AG04449 (cell line): ENCODE data around the gene RDH8.

Source experiments
- CTCF ChIA-PET: fragments of 350-600 bp; formaldehyde crosslinking; extraction: SDS; loops from one replicate; lab custom pipeline; 2021; ENCODE audit warnings: antibody characterized with exemption; lab: Yijun Ruan, JAX
- POLR2A ChIA-PET: fragments of 400-600, 350-600 bp; formaldehyde crosslinking; extraction: SDS; loops from one replicate; lab custom pipeline; 2020; ENCODE audit warnings: antibody characterized with exemption, inconsistent platforms; lab: Yijun Ruan, JAX
- DNase-seq: peaks from one replicate; pipeline ENCODE4 v3.0.0-alpha.2; 2010; ENCODE audit warnings: low read depth, low spot score
- H3K4me3 ChIP-seq: 2 replicates; pipeline ENCODE4 v1.5.1; 2011; ENCODE audit warnings: low read depth, mild to moderate bottlenecking, control low read depth, low read length
- TF ChIP-seq, protein P1 (sequence below): IDR thresholded peaks from one replicate; pipeline ENCODE4 v1.5.1; 2011; ENCODE audit warnings: mild to moderate bottlenecking, moderate library complexity, low read length, control low read depth, inconsistent platforms; ENCODE audit not compliant: insufficient read depth; ENCODE audit errors: missing control alignments

Gene RDH8

DNA sequence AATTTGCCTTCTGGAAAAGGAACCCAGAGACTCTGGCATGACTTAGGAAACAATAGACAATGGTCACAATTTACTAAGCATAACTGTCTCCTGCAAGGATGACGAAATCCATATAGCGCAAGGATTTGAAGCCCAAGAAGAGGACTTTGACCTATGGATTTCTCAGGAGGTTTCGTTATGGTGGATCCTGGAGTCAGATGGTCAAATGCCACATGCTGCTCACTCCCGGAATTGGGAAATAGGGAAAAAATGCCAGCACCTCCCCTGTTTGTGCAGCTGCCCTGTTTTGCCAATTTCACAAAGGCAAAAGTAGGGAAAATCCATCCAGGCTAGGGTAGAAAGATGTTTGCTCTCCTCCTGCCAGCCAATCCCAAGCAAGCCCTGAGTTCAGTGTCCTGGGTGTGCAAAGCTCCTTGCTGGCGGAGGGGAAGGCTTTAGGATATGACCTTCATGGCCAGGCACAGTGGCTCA is 23.4 kb downstream of the RDH8 start:
- DNase-seq, result no peak
- CTCF ChIA-PET, result interaction anchor here (1.5 to 2.4 kb wide), 3 partner anchors 9 to 106 kb away, joined by 5 to 10 read pairs (median 7); no protein-coding TSS in a partner anchor
- POLR2A ChIA-PET, result no interaction called here
- TF ChIP-seq, protein P1, sequence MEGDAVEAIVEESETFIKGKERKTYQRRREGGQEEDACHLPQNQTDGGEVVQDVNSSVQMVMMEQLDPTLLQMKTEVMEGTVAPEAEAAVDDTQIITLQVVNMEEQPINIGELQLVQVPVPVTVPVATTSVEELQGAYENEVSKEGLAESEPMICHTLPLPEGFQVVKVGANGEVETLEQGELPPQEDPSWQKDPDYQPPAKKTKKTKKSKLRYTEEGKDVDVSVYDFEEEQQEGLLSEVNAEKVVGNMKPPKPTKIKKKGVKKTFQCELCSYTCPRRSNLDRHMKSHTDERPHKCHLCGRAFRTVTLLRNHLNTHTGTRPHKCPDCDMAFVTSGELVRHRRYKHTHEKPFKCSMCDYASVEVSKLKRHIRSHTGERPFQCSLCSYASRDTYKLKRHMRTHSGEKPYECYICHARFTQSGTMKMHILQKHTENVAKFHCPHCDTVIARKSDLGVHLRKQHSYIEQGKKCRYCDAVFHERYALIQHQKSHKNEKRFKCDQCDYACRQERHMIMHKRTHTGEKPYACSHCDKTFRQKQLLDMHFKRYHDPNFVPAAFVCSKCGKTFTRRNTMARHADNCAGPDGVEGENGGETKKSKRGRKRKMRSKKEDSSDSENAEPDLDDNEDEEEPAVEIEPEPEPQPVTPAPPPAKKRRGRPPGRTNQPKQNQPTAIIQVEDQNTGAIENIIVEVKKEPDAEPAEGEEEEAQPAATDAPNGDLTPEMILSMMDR, result no peak
- H3K4me3 ChIP-seq, result no peak overlapping the region

DNA sequence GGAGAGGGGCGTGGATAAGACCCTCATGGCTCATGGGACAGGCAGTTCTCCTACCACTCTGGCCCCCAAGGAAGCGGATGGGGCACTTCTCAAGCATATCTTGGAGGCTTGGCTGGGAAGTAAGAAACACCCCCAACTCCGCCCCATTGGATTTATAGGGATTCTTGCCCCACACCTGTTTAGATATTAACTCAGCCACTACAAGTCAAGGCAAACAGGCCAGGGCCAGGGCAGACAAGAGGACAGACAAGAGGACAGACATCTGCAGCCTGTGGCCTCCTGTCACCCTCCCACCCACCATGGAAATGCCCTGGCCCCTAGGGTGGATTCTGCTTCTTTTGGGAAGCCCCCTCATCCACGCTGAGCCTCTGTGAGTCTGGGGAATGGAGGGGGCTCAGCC is 24.1 kb downstream of the RDH8 start:
- ChIA-PET POLR2A (no interaction called here), CTCF (interaction anchor here (1.5 to 2.4 kb wide), 3 partner anchors 10 to 107 kb away, joined by 5 to 10 read pairs (median 7); no protein-coding TSS in a partner anchor)
- DNase-seq, result no peak
- TF ChIP-seq, protein P1, result no peak
- no peak overlapping the region for H3K4me3 ChIP-seq

DNA sequence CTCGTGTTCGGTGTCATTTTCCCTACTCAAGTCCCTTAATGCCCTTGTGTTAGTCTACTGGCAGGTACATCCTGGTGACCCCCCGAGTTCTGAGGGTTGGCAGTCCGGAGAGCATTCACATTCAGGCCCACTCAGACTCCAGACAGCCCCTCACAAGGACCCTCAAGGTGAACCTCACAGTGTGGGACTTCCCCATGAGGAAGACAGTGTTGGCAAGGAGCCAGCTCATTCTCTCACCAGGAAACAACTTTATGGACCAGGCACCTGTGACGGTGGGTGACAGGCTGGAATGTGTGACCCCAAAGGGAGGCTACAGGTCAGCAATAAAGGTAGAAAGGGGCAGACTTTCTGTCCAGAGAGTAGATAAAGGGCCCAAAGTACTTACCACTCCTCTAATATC is 24.5 kb downstream of the RDH8 start:
- ChIA-PET POLR2A (no interaction called here), CTCF (interaction anchor here (0.8 to 2.4 kb wide), 3 partner anchors 10 to 107 kb away, joined by 3 to 10 read pairs (median 5); no protein-coding TSS in a partner anchor)
- TF ChIP-seq, protein P1, result no peak
- DNase-seq, result no peak
- H3K4me3 ChIP-seq, result no peak overlapping the region

DNA sequence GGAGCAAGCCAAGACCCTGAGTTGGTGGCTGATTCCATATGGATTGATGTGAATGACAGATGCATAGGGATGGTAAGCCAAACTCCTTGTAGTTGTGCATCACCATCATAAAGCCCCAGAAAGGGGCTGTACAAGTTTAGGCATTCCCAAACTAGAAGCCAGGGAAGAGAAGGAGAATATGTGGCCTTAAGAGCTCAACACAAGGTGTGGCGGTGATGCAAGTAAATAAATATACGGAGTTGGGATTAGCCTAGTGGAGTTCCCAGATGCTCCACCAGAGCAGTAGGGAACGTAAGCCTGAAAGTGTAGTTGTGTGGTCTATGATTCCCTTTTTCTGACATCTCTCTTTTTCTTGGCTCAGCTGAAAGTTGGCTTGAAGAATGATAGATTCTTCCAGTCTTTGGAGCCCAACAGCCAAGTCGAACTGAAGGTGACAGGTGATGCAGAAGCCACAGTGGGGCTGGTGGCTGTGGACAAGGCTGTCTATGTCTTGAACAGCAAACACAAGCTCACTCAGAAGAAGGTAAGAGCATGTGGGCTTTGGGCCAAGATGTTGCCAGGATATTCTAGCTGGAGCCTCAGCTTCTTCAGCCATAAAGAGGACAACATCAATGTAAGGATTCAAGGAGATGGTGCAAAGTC is 30.1 kb downstream of the RDH8 start:
- POLR2A ChIA-PET, result interaction anchor here (0.6 kb wide), 1 partner anchor 35 kb away, joined by 3 read pairs; no protein-coding TSS in a partner anchor
- DNase-seq, result no peak
- no peak overlapping the region for H3K4me3 ChIP-seq
- CTCF ChIA-PET, result interaction anchor here (0.9 to 2.8 kb wide), 3 partner anchors 16 to 206 kb away, joined by 3 to 14 read pairs (median 3); no protein-coding TSS in a partner anchor
- TF ChIP-seq, protein P1, result no peak

DNA sequence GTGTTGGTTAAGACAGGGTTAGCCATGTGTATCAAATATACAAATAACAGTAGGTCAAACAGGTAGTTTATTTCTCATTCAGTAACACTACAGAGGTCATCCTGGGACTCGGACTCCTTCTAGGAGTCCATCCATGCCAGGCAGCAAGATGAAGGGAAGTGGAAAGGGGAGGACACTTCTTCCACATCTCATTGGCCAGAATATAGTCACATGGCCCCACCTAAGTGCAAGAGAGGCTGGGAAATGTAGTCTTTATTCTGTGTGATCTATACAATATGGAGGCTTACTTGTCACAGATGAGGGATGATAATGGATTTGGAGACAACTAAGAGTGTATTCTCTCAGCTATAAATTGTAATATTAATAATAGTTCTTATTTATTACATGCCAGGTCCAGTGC is 31.1 kb downstream of the RDH8 start:
- TF ChIP-seq, protein P1, result no peak
- no peak overlapping the region for H3K4me3 ChIP-seq
- DNase-seq, result no peak
- ChIA-PET POLR2A (no interaction called here), CTCF (interaction anchor here (0.6 to 2.8 kb wide), 3 partner anchors 17 to 206 kb away, joined by 3 to 14 read pairs (median 3); no protein-coding TSS in a partner anchor)

DNA sequence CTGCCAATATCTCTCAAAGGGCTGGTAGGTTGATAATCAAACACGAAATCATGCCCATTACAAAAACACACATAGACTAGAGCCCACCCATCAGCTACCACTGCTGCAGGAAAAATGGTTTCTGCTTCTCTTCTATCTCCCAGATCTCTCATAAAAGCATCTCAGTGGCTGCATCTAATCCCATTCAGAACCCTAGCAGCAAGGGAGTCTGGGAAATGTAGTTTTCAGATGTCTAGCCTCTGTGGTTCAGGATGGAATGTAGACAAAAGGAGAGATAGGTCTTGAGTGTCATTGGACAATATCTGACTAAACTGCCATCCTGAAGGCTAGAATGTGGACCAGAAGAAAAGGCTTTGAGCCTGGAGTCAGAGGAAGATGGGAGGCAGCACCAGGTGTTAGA is 32.1 kb downstream of the RDH8 start:
- TF ChIP-seq, protein P1, result no peak
- POLR2A ChIA-PET, result no interaction called here

More for the DNA sequence above, 32.1 kb downstream of the RDH8 start:
- CTCF ChIA-PET, result interaction anchor here (2.8 kb wide), 1 partner anchor 18 kb away, joined by 14 read pairs; no protein-coding TSS in a partner anchor
- no peak overlapping the region for H3K4me3 ChIP-seq
- no peak for DNase-seq
